Erythroblast (primary cell): Measurements from ENCODE around the gene RIMBP2.

Experiments
- GATA1 ChIP-seq: IDR thresholded peaks from 2 replicates; pipeline ENCODE4 v1.6.1; 2011; ENCODE audit warnings: low read depth, mild to moderate bottlenecking, control low read depth, low read length, moderate library complexity
- POLR2A ChIP-seq: IDR thresholded peaks from 2 replicates; pipeline ENCODE4 v1.6.1; 2011; ENCODE audit warnings: mild to moderate bottlenecking, low read length

DNA sequence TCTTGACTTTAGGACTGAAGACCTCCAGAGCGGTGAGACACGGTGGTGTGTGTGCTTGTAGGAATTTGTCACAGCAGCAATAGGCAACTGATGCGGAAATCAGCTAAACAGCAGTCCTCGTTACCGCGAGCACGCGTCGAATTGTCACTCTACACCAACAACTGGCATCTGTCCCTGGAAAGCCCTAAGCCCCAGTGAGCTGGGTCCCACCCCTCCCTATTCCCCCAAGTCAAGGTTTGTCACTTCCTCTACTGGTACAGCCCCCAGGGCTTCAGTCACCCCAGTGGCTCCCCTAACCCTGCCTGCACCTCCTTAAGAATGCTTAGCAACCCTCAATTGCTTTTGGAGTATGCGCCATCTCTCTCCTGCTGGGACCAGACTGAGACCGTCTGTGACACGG is 204.8 kb downstream of the RIMBP2 start:
- TF ChIP-seq POLR2A (no peak), GATA1 (no peak)
